HG03442 (cell line): ENCODE results near the gene EPHA10.

ENCODE experiments used
- ATAC-seq: cut with Tn5 transposase; IDR thresholded peaks from one replicate; pipeline ENCODE4 v1.9.1; 2021; ENCODE audit warnings: mild to moderate bottlenecking, moderate library complexity; ENCODE audit not compliant: unreplicated experiment

EPHA10 gene

DNA sequence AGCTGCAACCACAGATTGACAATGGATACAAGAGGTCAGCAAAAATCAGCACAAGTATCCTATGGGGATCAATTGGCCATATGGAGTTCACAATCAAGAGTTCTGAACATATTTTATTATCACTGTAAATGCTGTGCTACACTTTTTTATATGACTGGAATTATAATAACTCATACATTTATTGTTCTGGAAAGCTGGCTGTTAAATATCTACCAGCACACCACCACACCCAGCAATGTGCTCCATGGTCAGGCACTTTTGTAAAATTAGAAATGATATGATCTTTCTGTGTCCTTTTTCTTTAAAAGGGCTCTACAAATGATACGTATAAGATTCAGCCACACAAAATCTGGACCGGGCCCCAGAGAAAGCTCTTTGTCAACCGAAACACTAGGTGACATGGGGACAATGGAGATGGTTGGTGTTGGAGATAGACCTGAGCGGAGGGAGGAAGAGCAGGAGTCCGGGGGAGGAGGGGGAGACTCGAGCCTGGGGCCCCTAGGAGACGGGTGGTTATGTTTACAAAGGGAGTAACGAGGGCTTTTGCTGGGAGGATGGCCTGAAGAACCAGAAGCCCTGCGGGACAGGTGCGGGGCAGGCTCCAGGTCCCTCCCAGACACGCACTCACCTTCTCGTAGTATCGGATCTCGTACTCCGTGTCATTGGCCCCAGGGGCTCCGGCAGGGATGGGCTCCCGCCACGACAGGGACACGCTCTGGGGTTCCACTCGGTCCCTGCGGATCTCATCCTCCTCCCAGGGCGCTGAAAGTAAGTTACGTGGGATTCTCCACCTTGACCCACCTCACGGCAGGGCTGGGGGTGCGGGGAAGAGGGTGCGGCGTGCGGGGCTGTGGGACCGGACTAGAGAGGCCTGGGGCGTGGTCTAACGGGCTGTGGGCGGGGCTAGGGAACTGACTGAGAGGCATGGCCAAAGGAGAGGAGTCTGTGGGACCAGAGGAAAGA, 30.0 kb downstream of the EPHA10 start:
- no peak for ATAC-seq

DNA sequence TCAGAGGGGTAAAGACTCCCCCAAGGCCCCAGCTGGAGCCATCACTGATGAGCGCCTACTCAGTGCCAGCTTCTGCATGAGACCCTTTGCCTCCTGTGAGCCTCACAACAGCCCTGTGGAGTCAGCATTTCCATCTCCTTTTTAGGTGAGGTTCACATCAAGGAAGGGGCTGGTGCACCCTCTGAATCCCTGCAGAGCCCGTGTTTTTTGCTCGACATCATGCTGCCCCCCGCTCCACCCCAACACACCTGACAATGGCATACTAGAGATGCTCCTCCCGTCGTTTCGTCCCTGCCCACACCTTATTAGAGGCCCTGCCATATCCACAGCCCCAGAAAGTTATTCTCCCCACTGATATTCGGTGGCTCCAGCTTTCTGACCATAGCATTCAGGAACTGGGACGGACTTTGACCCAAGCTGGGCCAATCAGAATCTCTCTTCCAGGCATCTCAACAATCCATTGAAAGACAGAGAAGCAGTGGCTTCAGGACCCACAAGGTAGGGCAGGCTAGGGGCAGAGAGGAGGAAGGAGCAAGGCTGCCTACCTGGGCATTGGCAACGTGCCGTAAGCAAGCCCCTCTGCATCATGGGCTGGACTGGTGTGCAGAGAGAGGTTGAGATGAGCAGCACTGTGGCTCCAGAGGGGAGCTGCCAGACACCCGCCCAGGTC, 32.7 kb downstream of the EPHA10 start:
- ATAC-seq = no peak

DNA sequence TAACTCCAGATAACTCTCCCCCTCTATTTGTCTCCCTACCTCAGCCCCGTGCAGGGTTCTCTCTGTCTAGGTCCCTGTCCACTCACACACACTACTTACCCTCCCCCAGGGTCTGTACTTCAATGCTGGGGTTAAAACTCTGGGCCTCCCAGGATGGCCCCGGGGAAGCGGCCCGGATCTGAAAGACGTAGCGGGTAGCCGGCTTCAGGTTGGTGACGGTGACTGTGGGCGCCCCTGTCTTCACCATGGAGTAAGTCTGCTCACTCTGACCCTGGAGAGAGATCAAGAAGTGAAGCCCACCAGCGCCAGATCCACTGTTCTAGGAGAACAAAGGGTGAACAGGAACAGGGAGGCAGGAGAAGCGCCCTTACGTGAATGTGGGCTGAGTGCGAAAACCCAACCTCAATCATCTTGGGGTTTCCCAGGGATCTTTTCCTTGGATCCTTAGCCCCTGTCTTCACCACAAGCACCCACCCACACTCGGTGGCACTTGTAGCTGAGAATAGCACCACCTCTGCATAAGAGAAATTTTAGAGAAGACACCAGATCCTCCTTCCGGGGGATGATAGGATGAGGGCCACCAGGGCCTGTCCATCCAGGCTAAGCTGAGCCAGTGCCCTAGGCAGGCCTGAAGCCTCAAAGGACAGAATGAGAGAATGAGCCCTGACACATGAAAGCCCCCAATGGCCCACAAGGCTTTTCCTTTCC, 33.5 kb downstream of the EPHA10 start:
- ATAC-seq = no peak

DNA sequence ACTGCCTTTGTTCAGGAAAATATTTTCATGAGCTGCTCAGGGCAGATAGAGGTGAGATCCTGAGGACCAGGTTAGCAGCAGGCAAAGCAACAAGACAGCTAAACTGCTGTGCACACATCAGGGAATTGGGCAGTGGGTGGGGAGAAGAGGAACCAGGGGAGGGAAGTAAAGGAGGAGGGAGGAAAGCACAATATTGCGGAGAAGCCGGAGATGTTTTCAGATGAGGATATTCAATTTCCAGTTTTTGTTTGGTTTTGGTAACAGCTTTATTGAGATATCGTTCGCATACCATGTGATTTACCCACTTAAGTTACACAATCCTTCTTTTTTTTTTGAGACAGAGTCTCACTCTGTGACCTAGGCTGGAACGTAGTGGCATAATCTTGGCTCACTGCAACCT, 34.5 kb downstream of the EPHA10 start:
- no peak for ATAC-seq

DNA sequence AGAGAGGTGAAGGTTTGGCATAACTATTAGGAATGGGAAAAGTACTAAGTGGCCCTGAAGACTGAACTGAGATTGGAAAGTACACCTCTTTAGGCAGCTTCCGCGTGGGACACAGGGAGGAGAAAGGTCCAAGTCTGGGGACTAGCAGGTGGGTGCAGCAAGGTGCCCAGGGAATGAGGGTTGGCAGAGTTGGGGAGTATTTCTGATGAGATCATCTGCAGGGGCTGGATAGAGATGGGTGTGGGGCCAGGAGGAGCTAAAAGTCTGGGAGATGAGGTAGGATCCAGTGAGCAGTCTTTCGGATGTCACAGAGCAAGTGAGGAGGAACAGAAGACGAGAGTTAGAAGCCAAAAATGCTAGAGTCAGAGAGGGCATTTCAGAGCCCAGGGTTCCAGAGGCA, 36.5 kb downstream of the EPHA10 start:
- no peak for ATAC-seq

DNA sequence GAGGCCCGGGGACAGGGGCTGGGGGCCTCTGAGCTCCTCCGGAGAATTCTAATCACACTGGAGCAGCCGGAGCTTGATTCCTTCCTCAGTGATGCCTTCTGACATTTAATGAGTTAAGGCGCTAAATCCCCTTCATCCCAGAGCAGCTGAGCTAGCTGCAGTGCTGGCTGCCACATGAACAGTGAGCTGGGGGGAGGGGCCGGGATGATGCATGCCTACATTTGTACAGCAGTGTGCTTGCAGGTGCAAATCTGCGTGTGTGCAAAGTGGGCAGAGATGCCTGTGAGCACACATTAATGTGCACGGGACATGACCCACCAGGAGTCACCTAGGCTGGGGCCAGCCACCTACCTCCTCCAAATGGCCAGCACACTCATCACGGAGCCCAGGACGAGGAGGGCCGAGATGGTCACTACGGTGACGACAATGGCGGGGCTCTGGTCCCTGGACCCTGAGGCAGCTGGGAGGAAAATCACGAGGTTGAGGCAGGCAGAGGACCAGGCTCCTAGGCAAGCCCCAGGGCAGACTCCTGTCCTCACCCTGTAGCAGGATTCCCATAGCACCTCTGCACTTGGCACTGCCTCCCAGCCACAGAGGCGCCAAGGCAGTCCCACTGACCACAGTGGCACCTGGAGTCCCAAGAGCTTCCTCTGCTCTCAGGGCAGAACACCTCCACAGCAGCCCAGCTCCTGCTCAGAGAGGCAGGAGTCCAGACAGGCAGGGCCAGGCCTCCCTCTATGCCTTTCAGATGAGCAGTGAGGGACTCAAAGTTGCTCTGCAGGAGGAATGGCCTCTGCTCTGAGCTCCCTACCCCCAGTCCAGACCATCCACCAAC, 38.0 kb downstream of the EPHA10 start:
- ATAC-seq = no peak

DNA sequence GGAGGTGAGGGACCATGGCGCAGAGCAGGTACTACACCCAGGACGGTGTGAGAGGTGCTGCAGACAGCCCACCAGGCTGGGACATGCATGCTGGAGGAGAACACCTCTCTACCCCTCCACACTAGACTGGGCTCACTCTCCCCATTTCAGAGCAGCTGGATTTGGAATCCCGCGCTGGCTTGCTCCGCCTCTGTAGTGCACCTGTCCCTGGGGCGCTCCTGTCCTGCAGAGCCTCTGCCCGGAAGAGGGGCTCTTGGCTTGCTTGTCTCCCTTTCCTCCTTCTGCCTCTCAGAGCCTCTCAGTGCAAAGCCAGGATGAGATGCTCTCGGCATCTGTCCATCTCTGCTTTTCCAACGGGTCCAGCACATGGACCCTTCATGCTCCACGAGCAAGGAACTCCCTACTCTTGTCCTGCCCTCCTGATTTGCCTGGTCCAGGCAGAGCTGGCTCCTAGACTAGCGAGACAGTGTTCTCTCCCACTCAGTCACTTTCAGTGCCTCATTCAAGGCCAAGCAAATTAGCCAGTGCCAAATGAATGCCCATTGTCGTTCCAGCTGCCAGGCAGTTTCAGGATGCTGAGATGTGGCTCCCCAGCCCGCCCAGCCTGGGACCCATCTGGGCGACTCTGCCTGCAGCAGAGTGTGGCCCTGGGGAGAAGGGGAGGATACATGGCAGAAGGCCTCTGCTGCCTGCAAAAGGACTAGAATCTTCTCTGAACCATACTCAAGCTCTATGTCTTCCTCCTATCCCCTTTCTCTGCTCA, 38.9 kb downstream of the EPHA10 start:
- ATAC-seq = no peak

DNA sequence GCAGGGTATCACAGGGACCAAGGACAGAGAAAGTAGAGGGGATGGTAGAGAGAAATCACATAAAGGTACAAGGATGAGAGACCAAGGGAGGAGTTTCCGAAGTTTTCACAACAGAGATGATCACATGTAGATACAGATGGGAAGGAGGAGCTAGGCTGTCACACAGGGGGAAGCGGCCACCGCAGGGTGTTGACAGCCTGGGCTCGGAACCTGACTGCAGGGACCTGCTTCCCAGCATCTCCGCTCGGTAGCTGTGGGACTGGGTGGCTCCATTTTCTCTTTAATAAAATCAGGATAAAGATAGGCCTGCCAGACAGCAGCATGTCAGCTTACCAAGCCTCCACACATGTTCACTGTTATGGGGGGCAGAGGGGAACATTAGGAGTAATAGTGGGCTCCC, 40.3 kb downstream of the EPHA10 start:
- ATAC-seq = no peak

DNA sequence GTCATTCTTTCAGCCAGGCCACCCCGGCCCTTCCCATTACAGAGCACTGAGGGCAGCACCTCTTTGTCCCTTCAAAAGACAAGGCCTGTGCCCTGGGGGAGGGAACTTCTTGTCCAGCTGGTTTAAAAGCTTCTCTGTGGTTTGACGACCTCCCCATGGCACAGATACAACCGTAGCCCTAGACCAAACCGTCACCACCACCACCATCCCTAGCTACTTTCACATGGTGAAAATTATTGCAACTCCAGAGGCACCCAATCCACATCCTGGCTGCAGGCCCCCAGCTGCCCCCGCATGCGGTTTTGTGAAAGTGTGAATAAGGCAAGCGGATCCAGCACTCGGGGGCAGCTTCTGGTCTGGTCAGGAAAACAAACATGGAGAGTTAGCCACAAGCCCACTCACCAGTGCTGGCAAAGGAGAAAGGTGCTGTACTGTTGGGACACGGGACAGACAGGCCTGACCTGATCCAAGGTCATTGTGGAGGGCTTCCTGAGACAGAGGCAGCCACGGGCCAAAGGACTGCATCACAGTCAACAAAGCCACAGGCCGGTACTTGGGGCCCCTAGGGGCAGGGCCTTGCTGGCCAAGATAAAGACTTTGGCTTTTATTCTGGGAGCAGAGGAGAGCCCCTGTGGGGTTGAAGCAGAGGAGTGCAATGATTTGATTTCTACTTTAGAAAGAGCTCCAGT, 41.4 kb downstream of the EPHA10 start:
- ATAC-seq = no peak

DNA sequence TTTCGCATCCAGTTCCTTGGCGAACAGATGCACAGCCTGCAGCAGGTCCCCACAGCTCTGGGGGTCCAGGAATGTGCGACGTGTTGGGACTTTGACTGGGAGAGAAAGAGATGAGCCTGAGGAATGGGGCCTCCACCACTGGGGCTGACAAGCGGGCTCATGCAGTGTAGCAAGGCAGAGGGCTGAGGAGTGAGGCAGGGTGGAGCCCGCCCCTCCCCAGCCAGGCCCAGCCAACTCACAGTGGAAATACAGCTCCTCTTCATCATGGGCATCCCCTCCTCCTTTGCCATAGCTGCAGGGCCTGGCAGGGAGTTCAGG, 41.9 kb downstream of the EPHA10 start:
- ATAC-seq = no peak

DNA sequence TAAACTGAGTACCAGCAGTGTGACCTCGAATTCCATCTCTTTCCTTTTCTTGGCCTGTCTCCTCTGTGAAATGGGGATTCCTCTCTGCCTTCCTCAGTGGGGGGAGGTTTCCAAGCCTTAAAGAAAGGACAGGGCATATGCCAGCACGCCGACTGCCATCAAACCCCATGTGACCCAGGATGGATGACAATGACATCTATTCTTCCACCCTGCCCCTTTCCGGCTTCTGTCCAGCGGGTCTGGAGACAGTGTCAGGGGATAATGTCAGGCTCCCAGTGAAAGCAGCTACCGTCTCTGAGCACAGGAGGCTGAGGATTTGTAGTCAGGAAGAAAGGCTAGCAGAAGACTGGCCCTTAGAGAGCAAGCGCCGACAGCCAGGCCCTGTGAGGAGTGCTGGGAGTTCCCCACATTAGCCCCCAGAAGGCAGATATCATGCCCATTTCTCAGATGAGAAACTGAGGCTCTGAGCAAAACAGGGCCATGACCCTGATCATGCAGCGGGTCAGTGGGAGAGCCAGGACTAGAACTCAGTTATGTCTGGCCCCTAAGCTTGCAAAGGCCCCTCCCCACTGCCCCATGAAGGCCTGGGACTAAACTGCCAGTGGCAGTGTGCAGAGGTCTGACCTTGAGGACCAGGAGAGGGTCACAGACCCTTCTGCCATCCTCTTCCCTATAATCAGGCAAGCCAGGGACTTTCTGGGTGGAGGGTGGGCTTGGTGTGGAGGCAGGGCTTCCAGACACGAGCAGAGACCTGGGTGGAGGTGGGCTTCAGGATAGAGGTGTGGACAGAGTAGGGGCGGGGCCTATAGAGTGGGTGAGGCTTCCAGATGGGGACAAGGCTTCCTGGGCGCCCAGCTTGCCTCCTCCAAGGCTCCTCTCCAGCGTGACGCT, 42.5 kb downstream of the EPHA10 start:
- ATAC-seq = no peak

DNA sequence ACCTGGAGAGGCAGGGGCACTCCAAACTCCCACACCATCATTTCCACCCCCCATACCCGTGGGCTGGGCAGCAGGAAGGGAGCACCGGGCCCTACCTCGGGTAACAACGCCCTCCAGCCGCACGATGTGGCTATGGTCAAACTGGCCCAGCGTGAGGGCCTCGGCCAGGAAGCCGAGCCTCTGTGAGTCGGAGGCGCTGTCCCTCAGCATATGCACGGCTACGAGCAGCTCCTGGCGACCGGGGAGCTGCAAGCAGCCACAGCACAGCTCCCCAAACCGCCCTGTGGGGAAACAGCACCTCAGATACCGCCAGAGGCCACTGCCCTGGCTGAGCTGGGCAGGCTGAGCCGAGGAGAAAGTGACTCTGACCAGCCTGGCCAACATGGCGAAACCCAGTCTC, 43.4 kb downstream of the EPHA10 start:
- no peak for ATAC-seq

DNA sequence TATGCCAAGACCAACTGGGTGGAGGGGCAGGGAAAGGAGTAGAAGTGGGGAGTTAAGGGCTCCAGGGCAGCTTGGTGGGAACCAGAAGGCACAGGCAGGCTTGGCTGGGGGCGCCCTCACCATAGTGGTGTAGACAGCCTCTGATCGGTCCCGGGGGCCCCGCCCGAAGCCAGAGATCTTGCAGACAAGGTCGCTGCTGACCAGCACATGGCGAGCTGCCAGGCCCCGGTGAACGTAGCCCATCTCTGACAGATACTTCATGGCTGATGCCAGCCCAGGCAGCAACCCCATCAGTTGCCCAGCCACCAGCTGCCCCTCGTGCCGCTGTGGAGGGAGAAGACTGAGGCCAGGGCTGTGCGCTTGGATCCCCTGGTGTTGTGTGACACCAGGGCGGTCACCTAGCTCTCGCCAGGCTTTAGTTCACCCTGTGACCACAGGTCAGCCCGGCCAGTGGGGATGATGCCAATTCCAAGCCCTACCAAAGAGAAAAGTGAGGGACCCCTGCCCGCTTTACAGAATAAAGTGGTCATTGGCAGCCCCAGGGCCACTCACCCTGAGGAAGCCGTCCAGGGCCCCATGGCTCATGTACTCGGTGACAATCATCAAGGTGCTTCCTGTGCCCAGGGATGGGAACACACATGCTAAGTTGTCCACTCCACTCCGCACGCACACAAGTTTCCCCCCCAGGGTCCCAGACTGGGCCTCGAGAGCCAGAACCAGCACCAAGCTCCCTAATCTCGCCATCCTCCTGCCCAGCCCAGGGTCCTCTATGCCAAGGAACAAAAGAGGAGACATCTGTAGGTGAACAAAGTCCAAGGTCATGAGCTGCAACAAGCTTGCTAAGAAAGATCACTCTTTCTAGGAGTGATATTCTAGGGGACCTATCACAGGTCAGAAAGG, 44.4 kb downstream of the EPHA10 start:
- no peak for ATAC-seq

DNA sequence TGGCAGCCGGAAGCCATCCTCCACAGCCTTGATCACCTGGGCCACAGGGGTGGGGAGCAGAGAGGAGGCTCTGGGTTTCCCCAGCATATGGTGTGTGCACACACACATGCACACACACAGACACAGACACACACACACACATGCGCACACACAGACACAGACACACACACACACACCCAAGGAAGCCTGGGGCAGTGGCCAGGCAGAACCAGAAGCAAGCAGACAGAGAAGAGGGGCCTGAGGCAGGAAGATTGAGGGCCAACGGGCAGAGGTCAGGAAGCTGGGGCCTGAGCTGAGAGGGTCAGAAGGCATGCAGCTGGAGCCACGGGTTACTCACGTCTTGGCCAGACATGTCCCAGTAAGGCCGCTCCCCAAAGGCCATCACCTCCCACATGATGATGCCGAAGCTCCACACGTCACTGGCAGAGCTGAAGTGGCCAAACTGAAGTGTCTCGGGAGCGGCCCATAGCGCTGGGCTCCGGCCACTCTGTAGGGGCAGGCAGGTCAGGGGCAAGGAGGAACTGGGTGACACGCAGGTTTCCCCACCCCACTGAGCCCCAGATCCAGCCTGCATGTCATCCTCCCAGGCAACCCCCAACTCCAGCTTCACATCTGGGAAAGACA, 45.2 kb downstream of the EPHA10 start:
- ATAC-seq = no peak

DNA sequence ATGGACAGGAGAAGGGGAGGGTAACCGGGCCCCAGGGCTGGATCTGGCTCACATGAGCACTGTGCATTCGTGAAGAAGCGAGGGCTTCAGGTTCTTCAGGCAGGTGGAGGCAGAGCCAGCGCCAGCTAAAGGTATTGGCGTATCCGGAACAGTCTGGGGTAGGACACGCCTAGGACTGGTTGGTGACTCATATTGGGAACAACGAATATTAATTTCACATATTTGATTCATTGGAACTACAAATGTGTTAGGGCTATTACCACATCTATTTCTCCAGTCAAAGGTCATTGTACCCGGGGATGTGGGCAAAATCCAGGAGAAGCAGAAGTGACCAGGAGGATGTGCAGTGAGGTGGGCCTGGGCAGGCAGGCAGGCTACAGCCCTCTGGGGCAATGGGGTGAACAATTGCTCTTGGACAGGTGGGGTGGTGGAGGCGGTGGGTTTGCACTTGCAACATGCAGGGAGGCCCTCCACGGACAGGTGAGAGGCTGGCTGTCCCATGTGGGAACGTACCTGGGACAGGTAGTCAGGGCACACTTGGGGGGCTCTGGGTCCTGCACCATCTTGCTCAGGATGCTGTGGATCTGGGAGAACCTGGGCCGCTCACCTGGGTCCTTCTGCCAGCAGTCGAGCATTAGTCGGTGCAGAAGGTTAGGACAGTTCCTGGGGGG, 45.9 kb downstream of the EPHA10 start:
- ATAC-seq = no peak

DNA sequence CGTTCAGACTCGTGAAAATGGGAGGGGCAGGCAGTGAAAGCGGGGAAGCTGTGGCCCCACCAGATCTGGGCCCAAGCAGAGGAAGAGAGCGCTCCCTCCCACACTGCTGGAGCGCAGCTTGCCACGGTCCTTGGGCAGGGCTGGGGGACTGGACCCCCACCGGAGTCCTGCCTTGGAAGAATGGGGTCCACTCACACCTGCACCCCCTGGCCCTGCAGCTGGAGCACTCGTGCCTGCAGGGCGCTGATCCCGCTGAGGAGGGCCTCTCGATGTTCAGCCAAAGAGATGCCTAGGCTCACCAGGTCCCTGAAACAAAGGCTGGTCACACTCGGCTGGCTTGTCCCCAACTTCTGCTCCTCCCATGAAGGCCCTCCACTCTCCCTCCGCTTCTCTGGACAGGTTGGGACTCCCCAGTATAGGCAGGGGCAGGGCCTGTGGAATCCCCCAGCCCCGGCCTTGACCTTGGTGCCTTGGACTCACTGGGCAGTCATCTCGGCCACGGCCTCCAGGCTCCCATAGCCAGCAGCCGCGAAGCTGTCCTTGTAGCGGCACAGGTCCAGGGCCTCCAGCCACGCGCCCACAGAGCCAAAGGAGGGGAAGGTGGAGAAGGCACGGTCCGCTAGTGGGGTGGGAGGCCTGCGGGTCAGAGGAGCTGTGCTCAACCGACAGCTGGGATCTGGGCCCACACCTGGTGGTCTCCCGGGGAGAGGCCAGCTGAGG, 46.6 kb downstream of the EPHA10 start:
- no peak for ATAC-seq
